T-helper 2 cell (primary cell): ENCODE measurements around the gene RIMS4.

Source experiments
- DNase-seq, 5 experiments: peaks; one replicate each; pipeline versions ENCODE4 v3.0.0 to v3.0.0-alpha.2; 2012 to 2022

Gene RIMS4

DNA sequence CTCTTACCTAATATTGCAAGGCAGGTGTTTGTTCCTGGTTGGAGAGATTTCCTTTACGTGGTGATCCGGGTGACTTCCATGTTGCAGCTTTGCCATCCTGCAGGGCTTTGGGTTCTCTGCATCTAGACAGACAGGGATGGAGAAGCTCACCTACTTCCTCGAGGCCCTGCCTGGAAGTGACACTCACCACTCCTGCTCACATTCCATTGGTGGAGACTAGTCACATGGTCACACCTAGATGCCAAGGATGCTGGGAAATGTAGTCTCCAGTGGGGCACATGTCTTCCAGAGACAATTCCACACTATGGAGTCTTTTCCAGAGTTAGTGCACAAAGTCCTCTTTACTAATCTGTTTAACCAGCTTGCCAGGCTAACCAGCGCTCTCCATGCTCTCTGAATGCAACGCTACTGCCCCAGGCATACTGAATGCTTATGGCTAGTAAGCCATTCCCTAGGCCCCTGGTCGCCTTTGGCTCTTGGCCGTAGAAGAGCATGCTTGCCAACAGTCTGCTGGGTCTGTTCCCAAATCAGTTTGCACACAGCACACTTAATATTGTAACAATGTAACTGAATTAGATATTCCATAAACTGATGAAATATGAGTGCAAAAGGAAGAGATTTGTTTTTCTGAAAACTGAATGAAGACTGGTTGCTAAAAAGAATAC lies 71.4 kb downstream of the RIMS4 start:
- peak in 2 of 5 experiments; percentile 6 to 65 for DNase-seq

DNA sequence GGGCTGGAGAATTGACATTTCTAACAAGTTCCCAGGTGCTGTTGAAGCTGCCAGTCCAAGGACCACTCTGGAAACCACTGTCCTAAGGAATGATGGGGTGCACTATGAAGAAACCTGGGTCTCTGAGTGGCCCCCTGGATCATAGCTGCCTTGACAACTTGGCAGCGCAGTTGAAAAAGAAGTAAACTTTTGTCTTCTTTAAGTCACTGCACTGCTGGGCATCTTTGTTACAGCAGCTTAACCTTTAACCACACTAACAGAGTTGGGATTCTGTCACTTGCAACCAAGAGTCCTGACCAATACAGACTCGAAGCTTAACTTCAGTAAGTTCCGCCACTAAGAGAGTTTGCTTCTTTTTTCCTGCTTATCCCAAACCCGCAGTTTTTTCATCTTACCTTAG lies 73.2 kb downstream of the RIMS4 start:
- DNase-seq, result no peak

DNA sequence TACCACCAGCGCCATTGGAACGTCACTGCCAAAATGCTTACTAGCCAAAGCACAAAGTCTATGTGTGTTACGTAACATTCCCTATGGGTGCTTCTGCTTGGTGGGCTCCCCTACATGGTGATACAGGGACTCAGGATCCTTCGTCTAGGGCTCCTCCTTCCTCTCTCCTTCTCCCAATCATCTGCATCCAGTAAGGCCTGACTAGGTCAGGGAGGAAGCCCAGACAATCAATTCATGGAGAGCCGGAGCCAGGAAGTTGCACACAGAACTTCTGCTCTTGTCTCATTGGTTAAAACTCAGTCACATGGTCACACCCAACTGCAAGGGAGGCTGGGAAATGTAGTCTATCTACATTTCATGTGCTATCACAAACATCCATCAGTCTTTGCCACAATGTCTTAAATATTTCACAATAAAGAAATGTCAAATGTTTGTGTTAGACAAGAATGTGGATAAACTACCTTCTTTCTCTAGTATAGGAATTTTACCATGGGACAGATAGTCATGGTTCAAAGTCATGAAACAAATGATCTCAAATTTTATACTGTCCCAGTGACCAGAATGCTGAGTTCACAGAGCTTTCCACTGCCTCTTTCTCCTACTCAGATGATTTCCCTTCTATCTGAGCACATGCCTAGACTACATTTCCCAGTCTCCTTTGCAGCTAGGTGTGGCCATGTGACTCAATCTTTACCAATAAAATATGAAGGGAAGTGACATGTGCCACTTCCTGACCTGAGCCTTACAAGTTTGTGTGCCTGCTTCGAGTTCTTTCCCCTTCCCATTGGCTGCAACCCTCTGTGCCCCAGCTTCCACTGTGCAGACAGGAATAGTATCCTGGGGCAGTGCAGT lies 74.0 kb downstream of the RIMS4 start:
- peak in 1 of 5 experiments; percentile 55 for DNase-seq

DNA sequence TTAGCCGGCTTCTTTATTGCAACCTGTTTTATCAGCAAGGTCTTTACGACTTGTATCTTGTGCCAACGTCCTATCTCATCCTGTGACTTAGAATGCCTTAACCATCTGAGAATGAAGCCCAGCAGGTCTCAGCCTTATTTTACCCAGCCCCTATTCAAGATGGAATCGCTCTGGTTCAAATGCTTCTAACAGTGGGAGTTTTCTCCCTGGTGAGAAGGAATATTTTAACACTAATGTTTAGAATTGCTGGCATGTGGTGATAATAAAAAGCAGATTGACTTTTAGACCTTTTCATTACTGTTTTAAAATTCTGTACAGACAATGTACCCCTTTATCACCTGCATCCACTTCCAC lies 74.6 kb downstream of the RIMS4 start:
- no peak for DNase-seq

DNA sequence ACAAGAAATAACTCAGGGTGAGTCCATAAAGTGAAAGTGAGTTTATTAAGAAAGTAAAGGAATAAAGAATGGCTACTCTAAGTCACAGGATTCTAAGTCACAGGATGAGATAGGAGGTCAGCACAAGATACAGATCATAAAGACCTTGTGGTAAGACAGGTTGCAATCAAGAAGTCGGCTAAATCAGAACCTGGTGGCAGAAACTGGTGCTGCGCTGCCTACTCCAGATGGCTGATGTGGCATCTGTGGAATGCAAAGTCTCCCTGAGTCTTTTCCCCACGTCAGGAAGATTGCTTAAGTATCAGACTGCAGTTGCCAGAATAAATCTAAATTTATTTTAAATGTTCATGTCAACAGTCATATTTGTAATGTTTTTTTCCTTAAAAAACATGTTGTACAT lies 75.4 kb downstream of the RIMS4 start:
- DNase-seq, result no peak

DNA sequence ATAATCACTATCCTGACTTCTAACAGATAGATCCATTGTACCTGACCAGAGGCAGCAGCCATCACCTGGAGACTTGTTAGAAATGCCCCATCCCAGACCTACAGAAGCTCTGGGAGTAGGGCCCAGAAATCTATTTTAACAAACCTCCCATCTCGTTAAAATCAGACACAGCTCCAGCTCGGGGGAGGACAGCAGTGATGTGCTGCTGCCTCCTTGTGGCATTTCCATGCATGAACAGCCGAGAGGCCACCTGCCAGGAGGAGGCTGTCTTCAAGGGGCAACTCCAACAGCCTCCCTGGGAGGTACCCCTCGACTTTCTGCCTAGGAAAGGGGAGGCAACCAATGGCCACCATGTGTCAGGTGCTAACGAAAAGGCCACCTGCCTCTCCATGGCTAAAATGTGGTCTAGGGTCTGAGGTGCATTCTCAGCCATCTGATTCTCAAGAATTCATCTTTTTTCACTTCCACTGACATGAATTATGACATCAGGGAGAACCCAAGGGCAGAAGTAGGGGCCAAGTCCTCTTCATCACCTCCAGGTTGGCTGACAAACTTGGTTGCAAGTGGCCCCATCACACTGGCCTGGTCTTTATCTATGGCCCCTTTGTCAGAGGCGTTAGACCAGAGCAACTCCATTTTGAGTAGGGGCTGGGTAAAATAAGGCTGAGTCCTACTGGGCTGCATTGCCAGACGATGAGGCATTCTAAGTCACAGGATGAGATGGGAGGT lies 76.8 kb downstream of the RIMS4 start:
- DNase-seq, result peak in 4 of 5 experiments; percentile 22 to 55 (median 30)

GRCh38 chr20:44732327-44732726 lies 78.0 kb downstream of the RIMS4 start:
- DNase-seq, result no peak

DNA sequence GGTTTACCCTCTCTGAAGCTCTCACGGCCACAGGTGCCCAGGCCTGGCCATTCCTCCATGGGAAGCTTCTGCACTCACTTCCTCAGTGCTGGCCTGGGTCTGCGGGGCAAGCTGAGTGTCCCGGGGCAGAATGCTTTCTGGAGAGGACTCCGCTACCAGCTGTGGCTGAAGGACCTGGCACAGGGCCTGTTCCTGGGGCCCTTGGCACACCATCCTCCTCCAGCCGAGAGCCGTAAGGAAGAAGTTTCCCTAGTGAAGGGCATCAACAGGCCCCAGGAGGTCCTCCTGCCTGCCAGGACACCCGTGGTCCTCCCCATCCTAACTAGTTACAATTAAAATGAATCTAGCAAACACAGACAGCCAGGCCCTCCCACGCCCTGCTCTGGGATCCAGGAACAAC lies 78.7 kb downstream of the RIMS4 start:
- DNase-seq, result no peak

GRCh38 chr20:44730441-44730840 lies 79.9 kb downstream of the RIMS4 start:
- no peak for DNase-seq

DNA sequence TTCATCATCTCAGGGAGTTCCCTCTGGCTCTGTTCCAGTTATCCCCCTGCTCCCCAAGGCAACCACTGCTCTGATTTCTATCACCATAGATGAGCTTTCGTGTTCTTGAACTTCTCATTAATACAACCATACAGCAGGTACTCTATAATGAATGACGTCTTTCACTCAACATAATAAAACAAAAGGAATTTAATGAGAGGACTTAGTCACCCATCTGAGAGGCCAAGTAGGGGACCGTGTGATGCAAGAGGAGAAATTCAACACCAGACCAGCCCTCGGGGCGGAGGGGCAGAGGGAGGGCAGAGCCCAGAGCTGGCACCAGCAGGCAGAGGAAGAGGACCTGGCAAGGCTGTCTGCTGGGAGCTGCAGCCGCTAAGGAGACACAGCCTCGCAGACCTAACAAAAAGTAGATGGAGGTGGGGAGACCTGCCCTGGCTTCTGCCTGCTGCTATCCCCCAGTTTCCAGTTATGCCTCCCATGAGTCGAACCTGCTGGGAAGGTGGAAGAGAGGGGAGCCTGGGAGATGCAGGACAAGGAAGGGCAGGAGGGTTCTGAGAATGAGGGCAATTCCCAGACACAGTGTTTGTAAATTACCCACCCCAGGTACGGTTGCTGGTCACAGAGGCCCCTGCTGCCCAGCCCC lies 81.4 kb downstream of the RIMS4 start:
- DNase-seq, result no peak

DNA sequence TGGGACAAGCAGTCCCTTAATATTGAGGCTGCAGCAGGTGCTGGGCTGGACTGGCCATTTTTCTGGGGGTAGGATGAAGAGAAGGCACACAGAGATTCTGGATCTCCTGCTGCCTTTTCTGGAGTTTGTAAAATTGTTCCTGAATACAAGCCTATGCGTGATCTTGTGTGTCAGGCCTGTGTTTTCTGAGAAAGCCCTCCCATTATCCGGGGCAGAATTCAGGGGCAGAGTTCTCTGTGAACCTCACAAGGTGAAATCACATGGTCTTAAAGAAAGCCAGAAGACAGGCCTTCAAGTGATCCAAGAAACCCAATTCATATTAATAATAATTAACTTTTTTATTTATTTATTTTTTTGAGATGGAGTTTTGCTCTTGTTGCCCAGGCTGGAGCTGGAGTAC lies 82.7 kb downstream of the RIMS4 start:
- DNase-seq, result no peak

DNA sequence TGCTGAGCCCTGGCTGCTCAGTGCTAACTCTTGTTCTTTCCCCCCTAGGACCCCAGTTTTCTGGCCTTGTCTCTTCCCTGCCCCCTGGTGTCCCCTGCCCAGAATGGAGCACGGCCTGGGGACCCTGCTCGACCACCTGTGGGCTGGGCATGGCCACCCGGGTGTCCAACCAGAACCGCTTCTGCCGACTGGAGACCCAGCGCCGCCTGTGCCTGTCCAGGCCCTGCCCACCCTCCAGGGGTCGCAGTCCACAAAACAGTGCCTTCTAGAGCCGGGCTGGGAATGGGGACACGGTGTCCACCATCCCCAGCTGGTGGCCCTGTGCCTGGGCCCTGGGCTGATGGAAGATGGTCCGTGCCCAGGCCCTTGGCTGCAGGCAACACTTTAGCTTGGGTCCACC lies 83.3 kb downstream of the RIMS4 start:
- no peak for DNase-seq

DNA sequence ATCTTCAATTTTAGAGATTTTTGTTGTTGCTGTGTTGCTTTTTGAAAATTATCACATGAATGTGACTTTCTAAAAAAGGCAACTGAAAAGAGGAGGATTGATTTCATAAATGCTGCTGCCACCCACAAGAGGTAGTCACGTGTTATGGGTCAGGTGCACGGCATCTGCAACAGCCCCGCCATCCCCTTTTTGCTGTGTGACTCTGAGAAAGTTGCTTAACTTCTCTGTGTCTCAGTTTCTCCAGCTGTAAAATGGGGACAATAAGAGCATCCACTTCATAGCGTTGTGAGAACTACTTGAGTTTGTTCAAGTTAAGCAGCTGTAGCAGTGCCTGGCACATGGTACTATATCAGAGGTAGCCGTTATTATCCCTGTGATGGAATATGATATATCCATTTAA lies 84.5 kb downstream of the RIMS4 start:
- DNase-seq, result no peak

DNA sequence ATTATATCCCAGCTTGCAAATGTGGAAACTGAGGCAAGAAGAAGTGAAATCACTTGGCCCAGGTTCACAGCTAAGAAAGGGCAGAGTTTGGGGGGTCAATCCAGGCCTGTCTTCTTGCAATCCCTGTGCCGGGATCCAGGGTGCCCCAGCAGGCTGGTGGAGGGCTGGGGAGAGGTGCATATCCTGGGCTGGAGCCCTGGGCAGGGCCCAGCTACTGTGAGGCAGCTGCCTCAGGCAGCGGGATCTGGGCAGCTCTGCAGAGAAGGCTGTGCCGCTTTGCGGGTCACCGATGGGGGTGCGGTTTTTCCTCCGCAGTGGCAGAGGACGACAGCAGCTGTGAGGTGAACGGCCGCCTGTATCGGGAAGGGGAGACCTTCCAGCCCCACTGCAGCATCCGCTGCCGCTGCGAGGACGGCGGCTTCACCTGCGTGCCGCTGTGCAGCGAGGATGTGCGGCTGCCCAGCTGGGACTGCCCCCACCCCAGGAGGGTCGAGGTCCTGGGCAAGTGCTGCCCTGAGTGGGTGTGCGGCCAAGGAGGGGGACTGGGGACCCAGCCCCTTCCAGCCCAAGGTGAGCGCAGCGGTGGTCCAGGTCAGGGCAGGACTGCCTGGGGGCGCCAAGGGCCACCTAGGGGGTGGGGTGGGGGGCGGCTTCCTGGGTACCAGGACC lies 85.8 kb downstream of the RIMS4 start:
- DNase-seq, result no peak

GRCh38 chr20:44723798-44724362 lies 86.5 kb downstream of the RIMS4 start:
- DNase-seq, result no peak

DNA sequence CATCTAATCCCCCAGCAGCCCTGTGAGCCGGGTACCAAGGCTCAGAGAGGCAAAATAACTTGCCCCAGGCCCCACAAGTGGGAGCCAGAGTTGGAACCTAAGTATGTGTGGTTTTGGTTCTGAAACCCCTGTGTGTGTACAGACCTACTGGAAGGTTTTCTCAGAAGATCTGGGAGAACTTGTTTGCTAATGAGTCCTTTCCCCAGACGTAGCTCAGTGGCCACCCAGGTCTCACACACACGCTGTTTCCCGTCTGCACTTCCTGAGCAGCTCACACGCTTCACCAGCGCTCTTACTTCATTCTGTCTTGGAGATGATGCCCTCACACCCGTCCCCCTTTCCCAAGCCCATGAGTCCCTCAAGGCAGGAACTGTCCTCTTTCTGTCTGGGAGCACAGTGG lies 87.0 kb downstream of the RIMS4 start:
- no peak for DNase-seq

DNA sequence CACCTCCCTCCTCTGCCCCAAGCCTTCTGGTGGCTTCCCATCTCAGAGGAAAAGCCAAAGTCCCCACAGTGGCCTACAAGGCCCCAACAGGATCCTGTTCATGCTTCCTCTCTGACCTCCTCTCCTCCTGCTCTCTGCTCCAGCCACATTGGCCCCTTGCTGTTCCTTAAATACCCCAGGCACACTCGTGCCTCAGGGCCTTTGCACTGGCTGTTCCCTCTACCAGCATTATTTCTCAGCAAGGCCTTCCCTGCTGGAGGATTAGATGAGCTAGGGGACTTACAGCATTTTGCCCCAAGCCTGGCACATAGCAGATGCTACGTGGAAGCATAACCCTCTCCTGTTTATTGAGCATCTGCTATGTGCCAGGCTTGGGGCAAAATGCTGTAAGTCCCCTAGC lies 87.4 kb downstream of the RIMS4 start:
- DNase-seq, result no peak

- DNase-seq, result no peak
These were observed 88.6 kb downstream of the RIMS4 start for GRCh38 chr20:44721785-44722054.

GRCh38 chr20:44720997-44721784 lies 89.2 kb downstream of the RIMS4 start:
- no peak for DNase-seq

GRCh38 chr20:44720621-44720996 lies 89.7 kb downstream of the RIMS4 start:
- DNase-seq, result no peak

GRCh38 chr20:44719841-44720240 lies 90.5 kb downstream of the RIMS4 start:
- no peak for DNase-seq

DNA sequence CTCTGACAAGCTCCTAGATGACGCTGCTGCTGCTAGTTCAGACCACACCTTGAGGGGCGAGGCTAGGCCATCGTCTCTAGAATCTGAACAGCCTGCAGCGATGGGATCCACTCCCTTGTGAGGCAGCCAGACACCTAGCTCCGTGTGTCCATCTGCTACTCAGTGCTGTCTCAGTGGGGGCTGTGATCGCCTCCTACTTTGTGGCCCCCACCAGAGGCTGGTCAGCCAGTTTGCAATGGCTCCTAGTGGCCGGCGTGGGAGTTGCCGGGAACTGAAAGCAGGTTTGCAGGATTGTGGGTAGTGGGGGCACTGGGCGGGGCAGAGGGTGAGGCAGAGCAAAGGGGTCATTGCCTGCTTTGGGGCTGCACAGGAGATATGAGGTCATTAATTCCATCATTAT lies 92.4 kb downstream of the RIMS4 start:
- DNase-seq, result no peak
